H1 (cell line): ENCODE results near the gene PCDHGA2. TPM values are rescaled to one million over a fixed set of nuclear protein-coding genes. Genes with fewer than 3 reads are reported as not detected.

Experiments
- CTCF ChIA-PET: fragments of 300-600 bp; sonication (Branson Sonifier 250); formaldehyde crosslinking; loops from one replicate; lab custom pipeline; 2021; ENCODE audit not compliant: partially characterized antibody; lab: Charles Lee
- POLR2A ChIA-PET: fragments of 300-600 bp; sonication (Branson Sonifier 250); formaldehyde crosslinking; loops from one replicate; lab custom pipeline; 2021; ENCODE audit warnings: inconsistent platforms; ENCODE audit not compliant: partially characterized antibody; lab: Charles Lee
- DNase-seq, 2 experiments: peaks; one replicate each; pipeline versions ENCODE4 v3.0.0 to v3.0.0-alpha.2; 2010 to 2022; ENCODE audit warnings: low spot score in 2 of 2, low read depth in 1 of 2, mixed read lengths in 1 of 2
- FAIRE-seq: peaks from 2 replicates; lab custom pipeline; 2011; peaks lifted over from hg19 to GRCh38; lab: Jason Lieb, UNC
- H2AFZ ChIP-seq: 2 replicates; pipeline ENCODE4 v1.8.1; 2012; ENCODE audit warnings: low read length, inconsistent platforms
- H2AK5ac ChIP-seq: 2 replicates; pipeline ENCODE4 v1.6.1; 2013; ENCODE audit warnings: low read depth, low read length
- H2BK120ac ChIP-seq: replicated peaks from 2 replicates; pipeline ENCODE3; 2013; ENCODE audit warnings: low read depth, low read length, inconsistent platforms
- H2BK12ac ChIP-seq: 2 replicates; pipeline ENCODE4 v1.6.1; 2013; ENCODE audit warnings: low read depth, low read length
- H2BK15ac ChIP-seq: 2 replicates; pipeline ENCODE4 v1.6.1; 2013; ENCODE audit warnings: low read length
- H2BK20ac ChIP-seq: 2 replicates; pipeline ENCODE4 v1.6.1; 2013; ENCODE audit warnings: low read length
- H2BK5ac ChIP-seq: 2 replicates; pipeline ENCODE4 v1.6.1; 2013; ENCODE audit warnings: low read depth, low read length
- H3K14ac ChIP-seq: 2 replicates; pipeline ENCODE4 v1.6.1; 2013; ENCODE audit warnings: inconsistent platforms; ENCODE audit not compliant: insufficient read length
- H3K18ac ChIP-seq: 2 replicates; pipeline ENCODE4 v1.6.1; 2013; ENCODE audit warnings: low read length; ENCODE audit errors: extremely low read depth
- H3K23ac ChIP-seq: 2 replicates; pipeline ENCODE4 v1.6.1; 2013; ENCODE audit warnings: inconsistent platforms; ENCODE audit not compliant: insufficient read length
- H3K23me2 ChIP-seq: 2 replicates; pipeline ENCODE4 v1.6.1; 2013; ENCODE audit warnings: low read depth, low read length
- H3K27ac ChIP-seq: 2 replicates; pipeline ENCODE4 v1.6.1; 2011; ENCODE audit warnings: low read depth, low read length, inconsistent platforms
- H3K27me3 ChIP-seq, 4 experiments: replicated peaks in 1 of 4; 1 replicate in 1 of 4; 2 replicates in 3 of 4; pipeline versions ENCODE4 v1.6.1 to v1.8.1; 2011 to 2013; ENCODE audit warnings: low read length in 3 of 4, mild to moderate bottlenecking in 3 of 4, inconsistent platforms in 2 of 4, mixed read lengths in 2 of 4, moderate library complexity in 1 of 4; ENCODE audit not compliant: control insufficient read depth in 3 of 4, insufficient read depth in 3 of 4; ENCODE audit errors: extremely low read depth in 1 of 4
- H3K36me3 ChIP-seq, 4 experiments: 2 replicates each; pipeline versions ENCODE4 v1.6.1 to v1.8.1; 2011 to 2013; ENCODE audit warnings: mild to moderate bottlenecking in 4 of 4, low read length in 3 of 4, moderate library complexity in 2 of 4, control low read depth in 1 of 4, inconsistent platforms in 1 of 4; ENCODE audit not compliant: insufficient read depth in 4 of 4, control insufficient read depth in 2 of 4
- H3K4ac ChIP-seq: replicated peaks from 2 replicates; pipeline ENCODE3; 2013; ENCODE audit warnings: low read length, low read depth, mixed read lengths, inconsistent platforms; ENCODE audit not compliant: insufficient read length
- H3K4me1 ChIP-seq, 4 experiments: replicated peaks in 1 of 4; 1 replicate in 1 of 4; 2 replicates in 3 of 4; pipeline versions ENCODE4 v1.6.1 to v1.8.1; 2011 to 2013; ENCODE audit warnings: low read length in 3 of 4, inconsistent platforms in 2 of 4, mixed read lengths in 1 of 4; ENCODE audit not compliant: insufficient read depth in 4 of 4, control insufficient read depth in 3 of 4
- H3K4me2 ChIP-seq, 2 experiments: 2 replicates each; pipeline versions ENCODE4 v1.6.1 to v1.8.1; 2011 to 2013; ENCODE audit warnings: low read depth in 2 of 2, low read length in 2 of 2, control low read depth in 1 of 2, inconsistent platforms in 1 of 2, mild to moderate bottlenecking in 1 of 2; ENCODE audit not compliant: insufficient read depth in 1 of 2
- H3K4me3 ChIP-seq, 4 experiments: fragments of 200-600, 300-600 bp in 1 of 4; sonication (generic), shearing (Covaris generic), sonication (Bioruptor Twin) in 1 of 4; 2 replicates each; pipeline versions ENCODE4 v1.5.1 to v1.8.1; 2011 to 2016; ENCODE audit warnings: low read length in 4 of 4, low read depth in 3 of 4, control low read depth in 2 of 4, inconsistent platforms in 2 of 4, mild to moderate bottlenecking in 2 of 4, mixed read lengths in 1 of 4, moderate library complexity in 1 of 4; ENCODE audit not compliant: insufficient read depth in 2 of 4; ENCODE audit errors: extremely low read depth in 1 of 4
- H3K56ac ChIP-seq: replicated peaks from 2 replicates; pipeline ENCODE3; 2013; ENCODE audit warnings: low read depth, mild to moderate bottlenecking, mixed read lengths, low read length, inconsistent platforms; ENCODE audit not compliant: insufficient read length
- H3K79me1 ChIP-seq: 2 replicates; pipeline ENCODE4 v1.6.1; 2013; ENCODE audit warnings: low read depth, low read length, control low read depth
- H3K79me2 ChIP-seq, 2 experiments: 2 replicates each; pipeline versions ENCODE4 v1.6.1 to v1.8.1; 2012 to 2013; ENCODE audit warnings: low read length in 2 of 2, mild to moderate bottlenecking in 2 of 2, inconsistent platforms in 1 of 2; ENCODE audit not compliant: insufficient read depth in 2 of 2, control insufficient read depth in 1 of 2
- H3K9ac ChIP-seq, 4 experiments: replicated peaks in 1 of 4; 1 replicate in 1 of 4; 2 replicates in 3 of 4; pipeline versions ENCODE4 v1.6.1 to v1.8.1; 2011 to 2013; ENCODE audit warnings: low read depth in 3 of 4, low read length in 3 of 4, control low read depth in 2 of 4, mild to moderate bottlenecking in 2 of 4, moderate library complexity in 2 of 4, inconsistent platforms in 1 of 4; ENCODE audit errors: extremely low read depth in 1 of 4
- H3K9me3 ChIP-seq, 2 experiments: 2 replicates each; pipeline versions ENCODE4 v1.6.1 to v1.8.1; 2012 to 2013; ENCODE audit warnings: mild to moderate bottlenecking in 2 of 2, moderate library complexity in 2 of 2, control low read depth in 1 of 2, inconsistent platforms in 1 of 2, low read depth in 1 of 2, low read length in 1 of 2, mixed read lengths in 1 of 2; ENCODE audit not compliant: insufficient read depth in 2 of 2
- H4K20me1 ChIP-seq, 2 experiments: replicated peaks in 1 of 2; 2 replicates each; pipeline versions ENCODE3 to v1.8.1; 2011 to 2013; ENCODE audit warnings: inconsistent platforms in 2 of 2, low read length in 2 of 2, mild to moderate bottlenecking in 1 of 2; ENCODE audit not compliant: insufficient read depth in 2 of 2, control insufficient read depth in 1 of 2
- H4K5ac ChIP-seq: 2 replicates; pipeline ENCODE4 v1.6.1; 2013; ENCODE audit warnings: low read length, low read depth, mixed read lengths, inconsistent platforms; ENCODE audit not compliant: insufficient read length
- H4K8ac ChIP-seq: 2 replicates; pipeline ENCODE4 v1.8.0; 2013; ENCODE audit warnings: mild to moderate bottlenecking, moderate library complexity, low read length, inconsistent platforms; ENCODE audit not compliant: insufficient read depth; ENCODE audit errors: extremely low read depth
- H4K91ac ChIP-seq: replicated peaks from 2 replicates; pipeline ENCODE3; 2013; ENCODE audit warnings: low read length, mixed read lengths, inconsistent platforms; ENCODE audit not compliant: insufficient read length
- BRCA1 ChIP-seq: IDR thresholded peaks from 2 replicates; pipeline ENCODE4 v1.6.1; 2012; ENCODE audit warnings: low read depth, low read length, improper control_type of control experiment
- GTF2F1 ChIP-seq: IDR thresholded peaks from 2 replicates; pipeline ENCODE4 v1.6.1; 2012; ENCODE audit warnings: low read depth, low read length, improper control_type of control experiment, borderline replicate concordance
- KDM1A ChIP-seq: fragments of 200-600, 300-600 bp; sonication (generic); IDR thresholded peaks from 2 replicates; pipeline ENCODE4 v1.7.1; 2016; ENCODE audit warnings: mild to moderate bottlenecking, low read length, borderline replicate concordance
- NRF1 ChIP-seq: IDR thresholded peaks from 2 replicates; pipeline ENCODE4 v1.6.1; 2011; ENCODE audit warnings: mild to moderate bottlenecking, low read depth, low read length, improper control_type of control experiment
- POLR2A ChIP-seq, 2 experiments: IDR thresholded peaks; 1 replicate in 1 of 2; 2 replicates in 1 of 2; pipeline ENCODE4 v1.6.1; 2011; ENCODE audit warnings: low read depth in 2 of 2, low read length in 2 of 2, mild to moderate bottlenecking in 2 of 2; ENCODE audit errors: control extremely low read depth in 1 of 2
- SRF ChIP-seq: IDR thresholded peaks from 2 replicates; pipeline ENCODE4 v1.6.1; 2011; ENCODE audit warnings: mild to moderate bottlenecking, low read depth, low read length, moderate library complexity
- WGBS, 2 experiments: shearing (Covaris generic) in 1 of 2; methylation state at CpG; one replicate each; pipeline versions ENCODE4 v1.1.6 to v1.1.7; 2013 to 2015; ENCODE audit warnings: low lambda C conversion rate in 2 of 2, mixed read lengths in 2 of 2, inconsistent platforms in 1 of 2, low coverage in 1 of 2, missing lambda C conversion rate in 1 of 2; ENCODE audit not compliant: insufficient replicate concordance in 2 of 2, insufficient coverage in 1 of 2, insufficient read length in 1 of 2; ENCODE audit errors: extremely low coverage in 1 of 2, missing lambda C conversion rate in 1 of 2; 5-methylcytosine and 5-hydroxymethylcytosine counted together
- polyA plus RNA-seq, 7 experiments: library from polyadenylated mRNA; depleted of rRNA in 3 of 7; stranded (reverse) in 5 of 7; unstranded in 2 of 7; fragments of >200 nt in 5 of 7; fragments of 200-250 nt in 2 of 7; gene quantifications; 1 replicate in 5 of 7; 2 replicates in 1 of 7; 4 replicates in 1 of 7; pipeline versions ENCODE4 v1.2.1 to v1.2.3, GENCODE V29; 2011 to 2013; ENCODE audit warnings: missing spikeins in 2 of 7, mixed read lengths in 2 of 7
- total RNA-seq: library from RNA; stranded (reverse); fragmentation: NEBNext Ultra II Directional; extraction: Animal tissue kit (Norgen Biotek cat#: 25700); gene quantifications from 2 replicates; pipeline ENCODE4 v1.2.1, GENCODE V29; 2021

PCDHGA2 gene
- total and polyA plus RNA-seq, 2 of the 8 experiments (the other 6 are each of a cell fraction or from before 2014, with no cell fraction given) = 0.32 to 0.39 TPM

GRCh38 chr5:141322261-141322660, 16.3 kb upstream of the PCDHGA2 start:
- no peaks in the 10 kb centered on the region for H4K20me1 ChIP-seq
- no peaks in the 10 kb centered on the region for H3K27me3 ChIP-seq
- no peak overlapping the region for H2BK5ac ChIP-seq
- H3K27ac ChIP-seq = no peak overlapping the region
- H3K9ac ChIP-seq = no peak overlapping the region
- H3K18ac ChIP-seq = no peak overlapping the region
- H2AK5ac ChIP-seq = no peak overlapping the region
- peaks cover 22 to 25% of the 10 kb centered on the region in 2 experiments for H3K9me3 ChIP-seq
- H4K91ac ChIP-seq = no peak overlapping the region
- H3K79me1 ChIP-seq = no peaks in the 10 kb centered on the region
- no peak overlapping the region for H3K23ac ChIP-seq
- H2BK20ac ChIP-seq = no peak overlapping the region
- 86 to 100% methylated on average over 1 to 3 of the region's 3 CpGs for WGBS, 2 experiments
- no peak overlapping the region for H2BK120ac ChIP-seq
- peaks cover 11 to 25% of the 10 kb centered on the region in 2 experiments for H3K79me2 ChIP-seq
- no peak overlapping the region for H4K8ac ChIP-seq
- H3K4me3 ChIP-seq = no peak overlapping the region
- H3K14ac ChIP-seq = no peak overlapping the region
- no peak overlapping the region for H2BK12ac ChIP-seq
- ChIA-PET CTCF (interaction anchor here (0.6 to 4.7 kb wide), 8 partner anchors 9 to 187 kb away, joined by 3 to 25 read pairs (median 3); partner anchors contain the start of genes PCDHB10, PCDHB15 and PCDHGB1), POLR2A (no interaction called here)
- no peak overlapping the region for H3K4me2 ChIP-seq
- H2BK15ac ChIP-seq = no peak overlapping the region
- peaks cover 5 to 25% (median 17%) of the 10 kb centered on the region in 4 experiments; a peak in 6 of 8 replicates for H3K36me3 ChIP-seq
- peaks cover 4% of the 10 kb centered on the region for H3K23me2 ChIP-seq
- H3K4me1 ChIP-seq = no peaks in the 10 kb centered on the region
- no peak overlapping the region for H4K5ac ChIP-seq
- H3K56ac ChIP-seq = no peak overlapping the region
- no peak overlapping the region for H3K4ac ChIP-seq
- DNase-seq = no peak
- FAIRE-seq = no peak
- H2AFZ ChIP-seq = no peak overlapping the region
- TF ChIP-seq SRF = no peak
- no peak for TF ChIP-seq NRF1
- no peak for TF ChIP-seq KDM1A
- no peak for TF ChIP-seq POLR2A (IDR thresholded peaks at IDR 0.05; ENCODE audit: control extremely low read depth in 1 of 2, low read depth in 2 of 2, low read length in 2 of 2)
- no peak for TF ChIP-seq BRCA1
- no peak for TF ChIP-seq GTF2F1
